Common myeloid progenitor, CD34-positive (primary cell): ENCODE measurements around the gene COL19A1.
A peak's percentile ranks its signal among the peaks of the same experiment; 100 is the strongest.

ENCODE experiments used
- CTCF ChIA-PET: fragments of 350-600 bp; sonication (Branson Sonifier 250); formaldehyde crosslinking; loops from one replicate; lab custom pipeline; 2021; ENCODE audit warnings: antibody characterized with exemption; lab: Charles Lee
- POLR2A ChIA-PET: fragments of 350-600 bp; sonication (Branson Sonifier 250); formaldehyde crosslinking; loops from one replicate; lab custom pipeline; 2021; ENCODE audit warnings: antibody characterized with exemption; lab: Charles Lee
- DNase-seq, 3 donors: peaks; one replicate each; pipeline versions ENCODE4 v3.0.0 to v3.0.0-alpha.2; 2013
- H3K27ac ChIP-seq, 2 experiments: 1 replicate in 1 of 2; 2 replicates in 1 of 2; pipeline ENCODE4 v1.7.0; 2013; ENCODE audit warnings: inconsistent platforms in 2 of 2, low read length in 2 of 2, mild to moderate bottlenecking in 2 of 2, low read depth in 1 of 2, moderate library complexity in 1 of 2; ENCODE audit not compliant: severe bottlenecking in 2 of 2, insufficient read depth in 1 of 2, poor library complexity in 1 of 2
- H3K27me3 ChIP-seq, 5 experiments: replicated peaks in 2 of 5; 1 replicate in 3 of 5; 2 replicates in 2 of 5; pipeline versions ENCODE4 v1.6.1 to v1.7.0; 2013; ENCODE audit warnings: low read length in 4 of 5, mild to moderate bottlenecking in 2 of 5, moderate library complexity in 2 of 5, inconsistent platforms in 1 of 5; ENCODE audit not compliant: insufficient read depth in 5 of 5, control insufficient read depth in 4 of 5
- H3K36me3 ChIP-seq, 4 experiments: 1 replicate in 2 of 4; 2 replicates in 2 of 4; pipeline versions ENCODE4 v1.6.1 to v1.7.0; 2013; ENCODE audit warnings: low read length in 3 of 4, control low read depth in 1 of 4, mild to moderate bottlenecking in 1 of 4; ENCODE audit not compliant: control insufficient read depth in 4 of 4, insufficient read depth in 4 of 4
- H3K4me1 ChIP-seq, 4 experiments: 1 replicate in 3 of 4; 2 replicates in 1 of 4; pipeline versions ENCODE4 v1.6.1 to v1.7.1; 2013; ENCODE audit warnings: low read length in 3 of 4, mild to moderate bottlenecking in 3 of 4, control low read depth in 1 of 4, inconsistent platforms in 1 of 4, moderate library complexity in 1 of 4; ENCODE audit not compliant: control insufficient read depth in 4 of 4, insufficient read depth in 4 of 4; ENCODE audit errors: control extremely low read depth in 1 of 4
- H3K4me3 ChIP-seq, 7 experiments: 1 replicate in 4 of 7; 2 replicates in 3 of 7; pipeline versions ENCODE4 v1.5.1 to v1.7.0; 2013; ENCODE audit warnings: mild to moderate bottlenecking in 7 of 7, low read length in 6 of 7, moderate library complexity in 6 of 7, inconsistent platforms in 2 of 7, low read depth in 2 of 7, control low read depth in 1 of 7; ENCODE audit not compliant: insufficient read depth in 4 of 7, control insufficient read depth in 1 of 7; ENCODE audit errors: extremely low read depth in 1 of 7
- H3K9me3 ChIP-seq, 5 experiments: 1 replicate in 4 of 5; 2 replicates in 1 of 5; pipeline versions ENCODE4 v1.6.1 to v1.7.1; 2013; ENCODE audit warnings: low read length in 4 of 5, mild to moderate bottlenecking in 2 of 5, inconsistent platforms in 1 of 5, low read depth in 1 of 5, moderate library complexity in 1 of 5; ENCODE audit not compliant: control insufficient read depth in 4 of 5, insufficient read depth in 2 of 5; ENCODE audit errors: control extremely low read depth in 1 of 5
- WGBS: methylation state at CpG from one replicate; pipeline ENCODE4 v1.1.5; 2013; ENCODE audit not compliant: insufficient coverage; 5-methylcytosine and 5-hydroxymethylcytosine counted together

The COL19A1 gene

DNA sequence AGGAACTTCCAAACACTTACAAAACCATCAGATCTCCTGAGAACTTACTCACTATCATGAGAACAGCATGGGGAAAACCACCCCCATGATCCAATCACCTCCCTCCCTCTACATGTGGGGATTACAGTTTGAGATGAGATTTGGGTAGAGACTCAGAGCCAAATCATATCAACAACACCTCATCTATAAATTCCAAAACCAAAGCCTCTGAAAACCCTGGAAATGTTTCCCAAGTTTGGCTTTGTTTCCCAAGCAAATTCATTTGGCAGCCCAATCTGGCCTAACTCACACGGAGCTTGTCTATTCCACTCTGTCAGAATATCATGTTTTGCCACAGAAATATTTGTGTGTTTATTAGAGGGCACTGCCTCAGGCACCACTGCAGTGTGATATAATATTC, 293.9 kb downstream of the COL19A1 start:
- no peaks in the 10 kb centered on the region for H3K36me3 ChIP-seq
- CTCF ChIA-PET = no interaction called here
- POLR2A ChIA-PET = no interaction called here
- no peaks in the 10 kb centered on the region for H3K4me1 ChIP-seq
- H3K27me3 ChIP-seq = peaks cover 0 to 7% (median 3%) of the 10 kb centered on the region in 5 experiments
- WGBS = 100% methylated on average over 1 of the region's 1 CpG
- no peak for DNase-seq
- H3K9me3 ChIP-seq = no peaks in the 10 kb centered on the region
- H3K27ac ChIP-seq = no peak overlapping the region
- no peak overlapping the region for H3K4me3 ChIP-seq

DNA sequence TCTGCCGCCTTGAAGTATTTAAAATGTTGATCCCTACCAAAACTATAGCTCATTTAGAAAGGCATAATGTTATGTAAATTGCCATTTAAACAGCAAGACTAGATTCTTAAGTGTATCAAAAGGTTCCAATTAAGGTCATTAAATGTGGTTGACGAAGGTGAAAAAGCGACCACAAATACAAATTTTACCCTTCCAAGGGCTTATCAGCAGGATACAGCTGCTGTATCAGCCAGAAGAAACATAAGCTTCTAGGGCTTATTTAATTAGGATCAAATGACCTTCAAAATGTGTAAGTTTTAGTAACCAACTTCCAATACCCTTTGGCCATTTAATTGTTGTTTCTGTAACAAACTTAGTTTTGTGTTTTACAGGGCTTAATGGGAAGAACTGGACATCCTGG, 296.6 kb downstream of the COL19A1 start:
- no peaks in the 10 kb centered on the region for H3K9me3 ChIP-seq
- H3K27me3 ChIP-seq = peaks cover 2 to 20% (median 7%) of the 10 kb centered on the region in 5 experiments
- ChIA-PET POLR2A (interaction anchor here (0.6 kb wide), 1 partner anchor 22 kb away, joined by 3 read pairs; no protein-coding TSS in a partner anchor), CTCF (no interaction called here)
- peak; percentile 45 to 81 (median 71) for DNase-seq
- peaks cover 0 to 2% (median 0%) of the 10 kb centered on the region in 4 experiments for H3K4me1 ChIP-seq
- H3K27ac ChIP-seq = no peak overlapping the region
- no peak overlapping the region for H3K4me3 ChIP-seq
- H3K36me3 ChIP-seq = no peaks in the 10 kb centered on the region
- no CpG with 5 or more reads among the region's 3 CpGs for WGBS

DNA sequence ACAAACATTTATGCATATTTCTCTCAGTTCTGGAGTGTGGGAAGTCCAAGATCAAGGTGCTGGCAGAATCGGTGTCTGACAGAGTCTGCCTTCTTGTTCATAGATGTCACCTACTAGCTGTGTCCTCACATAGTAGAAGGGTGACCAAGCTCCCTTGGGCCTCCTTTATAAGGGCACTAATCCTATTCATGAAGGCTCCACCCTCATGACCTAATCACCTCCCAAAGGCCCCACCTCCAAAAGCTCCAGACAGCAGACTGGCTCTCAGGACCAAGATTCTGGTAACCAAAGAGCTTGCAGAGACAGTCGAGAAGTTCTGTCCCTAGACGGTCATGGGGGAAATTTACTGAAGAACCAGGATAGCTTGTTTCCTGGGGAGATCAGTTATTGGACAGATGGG, 297.4 kb downstream of the COL19A1 start:
- CTCF ChIA-PET = no interaction called here

DNA sequence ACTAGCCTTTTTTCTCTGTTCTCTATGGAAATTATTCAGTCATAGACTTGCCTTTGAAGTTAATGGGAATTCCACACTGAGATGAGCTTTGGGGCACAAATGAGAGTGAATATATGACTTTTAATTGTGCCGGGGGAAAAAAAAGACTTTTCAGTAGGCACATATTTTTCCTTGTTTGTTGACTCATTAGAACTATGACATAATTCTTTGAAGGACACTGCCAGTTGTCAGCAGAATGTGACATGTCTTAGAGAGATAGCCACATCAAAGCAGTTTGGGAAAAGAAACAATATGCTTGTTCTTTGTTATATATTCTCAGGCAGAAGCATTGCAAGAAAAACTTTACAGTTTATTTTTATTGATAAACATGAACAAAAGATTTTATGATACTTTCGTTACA, 298.2 kb downstream of the COL19A1 start:
- CTCF ChIA-PET = no interaction called here
- no peaks in the 10 kb centered on the region for H3K9me3 ChIP-seq
- peaks cover 0 to 2% (median 0%) of the 10 kb centered on the region in 4 experiments for H3K4me1 ChIP-seq
- WGBS = 100% methylated on average over 1 of the region's 2 CpGs
- POLR2A ChIA-PET = no interaction called here
- peaks cover 2 to 26% (median 7%) of the 10 kb centered on the region in 5 experiments for H3K27me3 ChIP-seq
- H3K4me3 ChIP-seq = no peak overlapping the region
- no peak for DNase-seq
- no peak overlapping the region for H3K27ac ChIP-seq
- H3K36me3 ChIP-seq = no peaks in the 10 kb centered on the region

More for the DNA sequence above, 297.4 kb downstream of the COL19A1 start:
- POLR2A ChIA-PET = no interaction called here
- H3K4me1 ChIP-seq = peaks cover 0 to 2% (median 0%) of the 10 kb centered on the region in 4 experiments
- no peaks in the 10 kb centered on the region for H3K36me3 ChIP-seq
- H3K4me3 ChIP-seq = no peak overlapping the region
- no peak overlapping the region for H3K27ac ChIP-seq
- H3K27me3 ChIP-seq = peaks cover 2 to 24% (median 7%) of the 10 kb centered on the region in 5 experiments
- no peaks in the 10 kb centered on the region for H3K9me3 ChIP-seq
- WGBS = 96% methylated on average over 3 of the region's 3 CpGs
- no peak for DNase-seq

DNA sequence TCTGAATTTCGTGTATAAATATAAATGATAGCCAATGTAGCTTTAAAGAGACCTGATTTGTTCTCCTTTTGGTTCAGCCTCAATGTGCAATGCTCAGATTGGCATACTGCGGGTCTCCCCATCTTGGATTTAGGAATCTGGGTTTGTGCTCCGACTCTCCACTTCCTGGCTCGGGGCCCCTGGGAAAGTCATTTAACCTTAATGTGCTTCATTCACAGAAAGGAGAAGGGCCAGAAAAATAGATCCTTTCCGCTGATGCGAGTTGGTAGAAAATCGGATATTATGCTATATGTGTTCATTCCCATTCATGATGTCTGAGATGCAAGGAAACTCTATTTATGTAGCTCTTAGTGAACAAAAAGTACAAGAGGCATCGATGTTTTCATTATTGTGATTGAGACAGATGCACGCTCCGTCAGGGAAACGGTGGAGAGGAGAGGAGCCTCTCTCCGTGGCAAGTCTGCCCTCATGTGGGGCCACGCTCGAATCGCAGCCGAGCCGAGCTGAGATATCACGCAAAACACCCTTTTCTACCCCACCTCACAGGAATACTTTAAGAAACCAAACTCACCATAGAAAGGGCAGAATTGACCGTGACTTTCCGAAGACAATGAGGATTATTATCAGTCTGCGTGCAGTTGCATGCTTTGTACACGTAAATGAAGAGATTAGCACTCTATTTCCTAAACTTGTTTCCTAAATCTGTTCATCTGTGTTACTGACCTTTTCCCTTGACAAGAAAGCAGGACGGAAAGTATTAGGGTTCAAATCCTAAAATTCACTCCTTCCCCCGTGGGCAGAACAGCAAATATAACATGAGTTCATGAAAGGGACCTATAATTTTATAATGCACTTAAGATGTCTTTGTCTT, 300.0 kb downstream of the COL19A1 start:
- ChIA-PET CTCF (interaction anchor here (0.5 to 1.2 kb wide), 3 partner anchors 10 to 437 kb away, joined by 3 to 5 read pairs (median 3); no protein-coding TSS in a partner anchor), POLR2A (no interaction called here)
- DNase-seq = peak; percentile 13 to 48 (median 42)
- H3K4me3 ChIP-seq = peak overlapping the region in 2 of 7 experiments; percentile 19 to 29
- peaks cover 0 to 2% (median 0%) of the 10 kb centered on the region in 4 experiments for H3K4me1 ChIP-seq
- no peaks in the 10 kb centered on the region for H3K36me3 ChIP-seq
- no peak overlapping the region for H3K27ac ChIP-seq
- H3K9me3 ChIP-seq = no peaks in the 10 kb centered on the region
- 15% methylated on average over 10 of the region's 24 CpGs for WGBS
- peaks cover 2 to 26% (median 7%) of the 10 kb centered on the region in 5 experiments for H3K27me3 ChIP-seq

DNA sequence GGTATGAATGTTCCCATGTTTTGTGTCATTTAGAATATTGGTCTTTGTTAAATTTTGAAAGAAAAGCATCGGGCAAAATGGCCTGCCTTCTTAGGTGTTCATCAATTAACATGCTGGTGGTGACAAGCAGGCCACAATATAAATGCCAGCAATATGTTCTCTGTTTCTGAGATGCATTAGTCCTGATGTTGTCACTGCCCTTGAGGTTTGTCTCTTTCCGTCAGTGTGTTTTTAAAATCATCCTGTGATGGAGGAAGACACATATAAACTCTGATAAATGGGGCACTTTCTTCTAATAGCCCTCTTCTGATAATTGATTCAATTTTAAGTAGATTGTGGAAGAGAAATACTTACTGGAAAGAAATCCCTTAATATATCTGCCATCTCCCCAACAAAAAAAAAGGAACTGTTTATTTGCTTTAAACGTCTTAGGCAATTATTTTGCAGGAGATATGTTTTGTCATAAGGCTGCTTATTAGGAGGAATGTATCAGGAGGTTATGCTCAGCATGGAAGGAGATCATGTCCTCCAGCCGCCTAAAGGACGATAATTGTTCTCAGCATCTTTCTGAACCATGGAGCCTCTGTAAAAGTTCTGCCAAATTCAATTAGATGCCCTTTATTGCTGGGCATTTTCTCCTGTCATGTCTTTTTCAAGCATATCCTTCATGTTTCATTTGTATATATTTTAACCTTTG, 302.5 kb downstream of the COL19A1 start:
- no peak overlapping the region for H3K27ac ChIP-seq
- peaks cover 0 to 2% (median 0%) of the 10 kb centered on the region in 4 experiments for H3K4me1 ChIP-seq
- POLR2A ChIA-PET = no interaction called here
- H3K27me3 ChIP-seq = peaks cover 2 to 24% (median 7%) of the 10 kb centered on the region in 5 experiments
- WGBS = 97% methylated on average over 3 of the region's 5 CpGs
- H3K9me3 ChIP-seq = no peaks in the 10 kb centered on the region
- CTCF ChIA-PET = interaction anchor here (1.4 kb wide), 1 partner anchor 60 kb away, joined by 3 read pairs; no protein-coding TSS in a partner anchor
- no peak for DNase-seq
- no peaks in the 10 kb centered on the region for H3K36me3 ChIP-seq
- H3K4me3 ChIP-seq = no peak overlapping the region
